Stomach (tissue), 4 donors: Measurements from ENCODE around the gene ROS1.

Source experiments
- EP300 ChIP-seq: sonication (generic); formaldehyde crosslinking; IDR thresholded peaks from one replicate; pipeline ENCODE4 v1.6.1; 2017; ENCODE audit warnings: antibody characterized with exemption
- POLR2A ChIP-seq, 4 donors: fragments of 450-650 bp; IDR thresholded peaks; one replicate each; pipeline ENCODE4 v1.6.1; 2016; ENCODE audit warnings: antibody characterized with exemption in 4 of 4, control low read depth in 2 of 4, mild to moderate bottlenecking in 1 of 4, moderate library complexity in 1 of 4
- POLR2AphosphoS5 ChIP-seq, 3 donors: sonication (generic); formaldehyde crosslinking; IDR thresholded peaks; one replicate each; pipeline ENCODE4 v1.6.1; 2016; ENCODE audit warnings: antibody characterized with exemption in 3 of 3
- TF ChIP-seq, protein P1 (sequence below), 7 experiments: fragments of 450-650 bp in 4 of 7; fragments of 200-600 bp in 3 of 7; sonication (generic) in 3 of 7; IDR thresholded peaks; one replicate each; pipeline ENCODE4 v1.5.1; 2016 to 2019; ENCODE audit warnings: antibody characterized with exemption in 7 of 7, control low read depth in 2 of 7, mild to moderate bottlenecking in 1 of 7

DNA sequence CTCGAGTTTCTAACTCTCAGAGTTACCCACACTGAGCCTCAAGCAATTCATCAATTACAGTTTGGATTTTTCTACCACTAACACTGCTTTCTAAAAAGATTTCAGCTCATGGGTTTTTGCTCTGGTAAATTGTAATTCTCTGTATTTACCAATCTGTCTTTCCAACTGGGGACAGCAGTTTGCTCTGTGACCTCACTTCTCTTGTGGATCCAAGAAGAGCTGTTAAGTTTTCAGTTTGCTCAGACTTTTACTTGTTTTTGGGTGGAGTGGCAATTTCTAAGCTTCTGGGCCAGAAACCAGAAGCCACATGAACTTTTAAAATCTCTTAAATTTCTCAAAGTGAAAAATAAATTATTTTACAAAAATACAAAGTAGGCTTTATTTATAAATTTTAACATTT is 74.2 kb downstream of the ROS1 start:
- TF ChIP-seq, protein P1, sequence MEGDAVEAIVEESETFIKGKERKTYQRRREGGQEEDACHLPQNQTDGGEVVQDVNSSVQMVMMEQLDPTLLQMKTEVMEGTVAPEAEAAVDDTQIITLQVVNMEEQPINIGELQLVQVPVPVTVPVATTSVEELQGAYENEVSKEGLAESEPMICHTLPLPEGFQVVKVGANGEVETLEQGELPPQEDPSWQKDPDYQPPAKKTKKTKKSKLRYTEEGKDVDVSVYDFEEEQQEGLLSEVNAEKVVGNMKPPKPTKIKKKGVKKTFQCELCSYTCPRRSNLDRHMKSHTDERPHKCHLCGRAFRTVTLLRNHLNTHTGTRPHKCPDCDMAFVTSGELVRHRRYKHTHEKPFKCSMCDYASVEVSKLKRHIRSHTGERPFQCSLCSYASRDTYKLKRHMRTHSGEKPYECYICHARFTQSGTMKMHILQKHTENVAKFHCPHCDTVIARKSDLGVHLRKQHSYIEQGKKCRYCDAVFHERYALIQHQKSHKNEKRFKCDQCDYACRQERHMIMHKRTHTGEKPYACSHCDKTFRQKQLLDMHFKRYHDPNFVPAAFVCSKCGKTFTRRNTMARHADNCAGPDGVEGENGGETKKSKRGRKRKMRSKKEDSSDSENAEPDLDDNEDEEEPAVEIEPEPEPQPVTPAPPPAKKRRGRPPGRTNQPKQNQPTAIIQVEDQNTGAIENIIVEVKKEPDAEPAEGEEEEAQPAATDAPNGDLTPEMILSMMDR (IDR thresholded peaks at IDR 0.05), result no peak
- TF ChIP-seq POLR2AphosphoS5 (IDR thresholded peaks at IDR 0.05) (no peak), POLR2A (IDR thresholded peaks at IDR 0.05) (no peak), EP300 (no peak)
